Smooth muscle cell (in vitro differentiated cells): ENCODE data around the gene UTRN. TPM values are rescaled to one million over a fixed set of nuclear protein-coding genes. Genes with fewer than 3 reads are reported as not detected.

Experiments used
- DNase-seq: peaks from one replicate; lab custom pipeline; 2025; ENCODE audit not compliant: unreplicated experiment; lab: John Stamatoyannopoulos, UW
- H2AFZ ChIP-seq: fragments of 200-600 bp; sonication (generic); 2 replicates; pipeline ENCODE4 v1.6.0; 2016; ENCODE audit warnings: antibody characterized with exemption, low read depth, mild to moderate bottlenecking
- H3F3A ChIP-seq: fragments of 200-600 bp; sonication (generic); 2 replicates; pipeline ENCODE4 v1.6.0; 2017; ENCODE audit warnings: antibody characterized with exemption, low read depth
- H3K27ac ChIP-seq: fragments of 200-600 bp; sonication (generic); 2 replicates; pipeline ENCODE4 v1.5.1; 2016; ENCODE audit warnings: low read depth, mild to moderate bottlenecking
- H3K27me3 ChIP-seq: fragments of 200-600 bp; sonication (generic); 2 replicates; pipeline ENCODE4 v1.6.1; 2016; ENCODE audit warnings: low read depth, mild to moderate bottlenecking
- H3K36me3 ChIP-seq: fragments of 200-600 bp; sonication (generic); 2 replicates; pipeline ENCODE4 v1.5.1; 2016; ENCODE audit warnings: low read depth
- H3K4me1 ChIP-seq: fragments of 200-600 bp; sonication (generic); 2 replicates; pipeline ENCODE4 v1.5.1; 2016; ENCODE audit warnings: low read depth
- H3K4me2 ChIP-seq: fragments of 200-600 bp; sonication (generic); 2 replicates; pipeline ENCODE4 v1.6.0; 2016; ENCODE audit warnings: mild to moderate bottlenecking
- H3K4me3 ChIP-seq: fragments of 200-600 bp; sonication (generic); 2 replicates; pipeline ENCODE4 v1.5.1; 2016; ENCODE audit warnings: mild to moderate bottlenecking
- H3K79me2 ChIP-seq: fragments of 200-600 bp; sonication (generic); 2 replicates; pipeline ENCODE4 v1.6.0; 2016; ENCODE audit warnings: low read depth, mild to moderate bottlenecking
- H3K9ac ChIP-seq: fragments of 200-600 bp; sonication (generic); 2 replicates; pipeline ENCODE4 v1.6.0; 2016; ENCODE audit warnings: low read depth
- H3K9me3 ChIP-seq: fragments of 200-600 bp; sonication (generic); replicated peaks from 2 replicates; pipeline ENCODE4 v1.5.1; 2016; ENCODE audit warnings: low read depth
- H4K20me1 ChIP-seq: fragments of 200-600 bp; sonication (generic); 2 replicates; pipeline ENCODE4 v1.6.0; 2016; ENCODE audit warnings: low read depth
- CTCF ChIP-seq: fragments of 200-600 bp; sonication (generic); IDR thresholded peaks from 2 replicates; pipeline ENCODE4 v1.5.1; 2017; ENCODE audit warnings: borderline replicate concordance, mild to moderate bottlenecking, antibody characterized with exemption; ENCODE audit not compliant: insufficient read depth, poor library complexity, severe bottlenecking
- WGBS: methylation state at CpG from one replicate; pipeline ENCODE4 v1.1.7; 2016; ENCODE audit warnings: low lambda C conversion rate; 5-methylcytosine and 5-hydroxymethylcytosine counted together
- polyA plus RNA-seq: library from polyadenylated mRNA; unstranded; fragments of >200 nt; fragmentation: Nextera tagmentation; extraction: Ambion mirVana; gene quantifications from 2 replicates; pipeline ENCODE4 v1.2.1, GENCODE V29; 2016
- total RNA-seq: library from RNA; depleted of rRNA; stranded (reverse); fragments of >200 nt; gene quantifications from 2 replicates; pipeline ENCODE4 v1.2.3, GENCODE V29; 2014

Gene UTRN
- total and polyA plus RNA-seq, 2 experiments from 2014 or later = 12.6 to 47.3 TPM

- no peaks in the 10 kb centered on the region for H3K27me3 ChIP-seq
- no peak for DNase-seq
- peaks cover 4% of the 10 kb centered on the region for H4K20me1 ChIP-seq
- no peak overlapping the region for H2AFZ ChIP-seq
- no peak overlapping the region for H3K27ac ChIP-seq
- no peak overlapping the region for H3K4me3 ChIP-seq
- H3K9me3 ChIP-seq = no peaks in the 10 kb centered on the region
- H3K9ac ChIP-seq = no peak overlapping the region
- H3K4me2 ChIP-seq = no peak overlapping the region
- no peaks in the 10 kb centered on the region for H3F3A ChIP-seq
- H3K4me1 ChIP-seq = no peaks in the 10 kb centered on the region
- H3K79me2 ChIP-seq = no peaks in the 10 kb centered on the region
- H3K36me3 ChIP-seq = no peaks in the 10 kb centered on the region
- 85% methylated on average over 5 of the region's 5 CpGs for WGBS
- TF ChIP-seq CTCF = no peak
Observed at GRCh38 chr6:144302701-144303372, 17.7 kb downstream of the UTRN start.

GRCh38 chr6:144304223-144304848 is 19.2 kb downstream of the UTRN start:
- H3K9ac ChIP-seq = no peak overlapping the region
- TF ChIP-seq CTCF = no peak
- peaks cover 4% of the 10 kb centered on the region for H4K20me1 ChIP-seq
- DNase-seq = no peak
- WGBS = 98% methylated on average over 4 of the region's 4 CpGs
- no peaks in the 10 kb centered on the region for H3F3A ChIP-seq
- H3K27me3 ChIP-seq = no peaks in the 10 kb centered on the region
- no peaks in the 10 kb centered on the region for H3K79me2 ChIP-seq
- H3K36me3 ChIP-seq = peaks cover 4% of the 10 kb centered on the region
- no peak overlapping the region for H3K4me3 ChIP-seq
- H3K27ac ChIP-seq = no peak overlapping the region
- no peaks in the 10 kb centered on the region for H3K9me3 ChIP-seq
- no peak overlapping the region for H2AFZ ChIP-seq
- H3K4me2 ChIP-seq = no peak overlapping the region
- no peaks in the 10 kb centered on the region for H3K4me1 ChIP-seq

- Histone ChIP-seq H3K4me2 (no peak overlapping the region), H3K9me3 (no peaks in the 10 kb centered on the region), H3K79me2 (no peaks in the 10 kb centered on the region), H3K9ac (no peak overlapping the region), H3K4me1 (no peaks in the 10 kb centered on the region), H4K20me1 (peaks cover 4% of the 10 kb centered on the region), H3K27me3 (no peaks in the 10 kb centered on the region), H3F3A (no peaks in the 10 kb centered on the region), H3K27ac (no peak overlapping the region), H3K36me3 (peaks cover 5% of the 10 kb centered on the region), H2AFZ (no peak overlapping the region), H3K4me3 (no peak overlapping the region)
- no peak for TF ChIP-seq CTCF
- 89% methylated on average over 1 of the region's 1 CpG for WGBS
- no peak for DNase-seq
Observed at GRCh38 chr6:144305567-144305966, 20.4 kb downstream of the UTRN start.
